HCT116 (cell line): Measurements from ENCODE around the gene CD82. TPM values are rescaled to one million over a fixed set of nuclear protein-coding genes. Genes with fewer than 3 reads are reported as not detected.

Source experiments
- ATAC-seq: fragments of 200-7000 bp; cut with Tn5 transposase; 2 replicates; pipeline ENCODE4 v1.9.1; 2020; ENCODE audit warnings: mild to moderate bottlenecking, moderate library complexity
- BruUV-seq: library from RNA; stranded (reverse); fragments of 400-500 nt; replicated peaks from 2 replicates; lab custom pipeline; 2021; lab: Mats Ljungman, UMichigan
- CTCF ChIA-PET: fragments of 300-600 bp; sonication (Branson Sonifier 250); formaldehyde crosslinking; loops from one replicate; lab custom pipeline; 2021; ENCODE audit warnings: antibody characterized with exemption; lab: Charles Lee
- POLR2A ChIA-PET: fragments of 300-600, 350-600 bp; sonication (Branson Sonifier 250); formaldehyde crosslinking; loops from one replicate; lab custom pipeline; 2021; ENCODE audit warnings: antibody characterized with exemption; lab: Charles Lee
- RAD21 ChIA-PET, 2 experiments: fragments of 300-600 bp; sonication (Branson Sonifier 250); formaldehyde crosslinking; loops; one replicate each; lab custom pipeline; 2023; ENCODE audit warnings: low total read pairs in 2 of 2; ENCODE audit not compliant: uncharacterized antibody in 2 of 2, unreplicated experiment in 2 of 2, low non-redundant PET in 1 of 2; lab: Charles Lee
- DNase-seq: peaks from one replicate; pipeline ENCODE4 v3.0.0-alpha.2; 2010; ENCODE audit warnings: low read depth, low spot score
- H2AFZ ChIP-seq: fragments of 200-600 bp; shearing (Covaris generic), sonication (generic); 2 replicates; pipeline ENCODE4 v1.6.1; 2017; ENCODE audit warnings: low read depth, mixed run types, mixed read lengths, antibody characterized with exemption, low read length; ENCODE audit not compliant: poor library complexity, severe bottlenecking
- H3K27ac ChIP-seq: 2 replicates; pipeline ENCODE4 v1.5.1; 2012; ENCODE audit warnings: low read depth, low read length
- H3K27me3 ChIP-seq: fragments of 200-600 bp; sonication (generic); 2 replicates; pipeline ENCODE4 v1.6.1; 2016; ENCODE audit warnings: mixed run types, low read length, mixed read lengths; ENCODE audit not compliant: insufficient read depth
- H3K36me3 ChIP-seq, 2 experiments: fragments of 200-500 bp in 1 of 2; fragments of 200-600 bp in 1 of 2; sonication (Bioruptor generic) in 1 of 2; sonication (generic) in 1 of 2; 2 replicates each; pipeline versions ENCODE4 v1.5.1 to v1.6.1; 2014 to 2016; ENCODE audit warnings: low read length in 2 of 2, inconsistent platforms in 1 of 2, mixed read lengths in 1 of 2, mixed run types in 1 of 2; ENCODE audit not compliant: insufficient read depth in 2 of 2, control insufficient read depth in 1 of 2
- H3K4me1 ChIP-seq, 2 experiments: fragments of 200-600 bp in 1 of 2; sonication (generic) in 1 of 2; 2 replicates each; pipeline versions ENCODE4 v1.5.1 to v1.6.1; 2012 to 2017; ENCODE audit warnings: low read length in 2 of 2, inconsistent platforms in 1 of 2, mild to moderate bottlenecking in 1 of 2, mixed read lengths in 1 of 2, mixed run types in 1 of 2, moderate library complexity in 1 of 2; ENCODE audit not compliant: insufficient read depth in 2 of 2, control insufficient read depth in 1 of 2
- H3K4me2 ChIP-seq: fragments of 200-600 bp; sonication (generic); 2 replicates; pipeline ENCODE4 v1.6.1; 2017; ENCODE audit warnings: mixed run types, low read length, mixed read lengths
- H3K4me3 ChIP-seq, 2 experiments: fragments of 200-600 bp in 1 of 2; sonication (generic) in 1 of 2; replicated peaks in 1 of 2; 2 replicates each; pipeline ENCODE4 v1.5.1; 2011 to 2016; ENCODE audit warnings: low read length in 2 of 2, control low read depth in 1 of 2, low read depth in 1 of 2, mild to moderate bottlenecking in 1 of 2, mixed read lengths in 1 of 2, mixed run types in 1 of 2
- H3K79me2 ChIP-seq: fragments of 200-600 bp; sonication (generic); 2 replicates; pipeline ENCODE4 v1.6.1; 2017; ENCODE audit warnings: mild to moderate bottlenecking, mixed run types, low read length, moderate library complexity, mixed read lengths; ENCODE audit not compliant: insufficient read depth
- H3K9ac ChIP-seq: fragments of 200-600 bp; sonication (generic); 2 replicates; pipeline ENCODE4 v1.6.1; 2016; ENCODE audit warnings: low read length, mixed read lengths
- H3K9me2 ChIP-seq: fragments of 200-600 bp; sonication (generic), shearing (Covaris generic); 2 replicates; pipeline ENCODE4 v1.6.1; 2017; ENCODE audit warnings: mixed run types, mild to moderate bottlenecking, moderate library complexity; ENCODE audit not compliant: insufficient read depth
- H3K9me3 ChIP-seq, 2 experiments: fragments of 200-500 bp in 1 of 2; fragments of 200-600 bp in 1 of 2; sonication (Bioruptor generic) in 1 of 2; sonication (generic) in 1 of 2; 2 replicates each; pipeline ENCODE4 v1.6.1; 2014 to 2017; ENCODE audit warnings: low read length in 2 of 2, mixed read lengths in 2 of 2, inconsistent platforms in 1 of 2, low read depth in 1 of 2, mild to moderate bottlenecking in 1 of 2, mixed run types in 1 of 2, moderate library complexity in 1 of 2; ENCODE audit not compliant: control insufficient read depth in 1 of 2, insufficient read depth in 1 of 2
- H4K20me1 ChIP-seq: fragments of 200-600 bp; sonication (generic), shearing (Covaris generic); 2 replicates; pipeline ENCODE4 v1.6.1; 2017; ENCODE audit warnings: mixed run types, mild to moderate bottlenecking, moderate library complexity; ENCODE audit not compliant: insufficient read depth
- CEBPB ChIP-seq: IDR thresholded peaks from 2 replicates; pipeline ENCODE4 v1.6.1; 2012; ENCODE audit warnings: low read depth
- POLR2A ChIP-seq: IDR thresholded peaks from 2 replicates; pipeline ENCODE4 v1.7.0; 2011; ENCODE audit warnings: borderline replicate concordance; ENCODE audit not compliant: insufficient read depth, insufficient read length; ENCODE audit errors: extremely low read depth
- POLR2AphosphoS5 ChIP-seq: IDR thresholded peaks from 2 replicates; pipeline ENCODE4 v1.6.1; 2011; ENCODE audit warnings: mild to moderate bottlenecking, low read depth, low read length, moderate library complexity
- RAD21 ChIP-seq: IDR thresholded peaks from 2 replicates; pipeline ENCODE4 v1.6.1; 2012; ENCODE audit warnings: low read depth, mild to moderate bottlenecking
- SIN3A ChIP-seq: IDR thresholded peaks from 2 replicates; pipeline ENCODE4 v1.6.1; 2012; ENCODE audit warnings: low read depth
- SRF ChIP-seq: IDR thresholded peaks from 2 replicates; pipeline ENCODE4 v1.6.1; 2012; ENCODE audit warnings: low read depth
- YY1 ChIP-seq: IDR thresholded peaks from 2 replicates; pipeline ENCODE4 v1.6.1; 2011; ENCODE audit warnings: low read length, low read depth, moderate library complexity, mild to moderate bottlenecking; ENCODE audit not compliant: insufficient replicate concordance; ENCODE audit errors: extremely low read depth
- ZFX ChIP-seq: fragments of 450-650 bp; IDR thresholded peaks from 2 replicates; pipeline ENCODE4 v1.6.1; 2017
- ZNF274 ChIP-seq: fragments of 200-500 bp; sonication (Bioruptor generic); IDR thresholded peaks from 2 replicates; pipeline ENCODE4 v1.6.1; 2014; ENCODE audit warnings: mild to moderate bottlenecking, low read depth, low read length, inconsistent platforms
- intact Hi-C: fragments of 100-400 bp; cut with micrococcal nuclease; formaldehyde crosslinking; loops from 2 replicates; pipeline ENCODE4 v1.10.0; 2022
- total RNA-seq: library from RNA; stranded (reverse); gene quantifications from one replicate; pipeline ENCODE4 v1.2.1, GENCODE V29; 2021; ENCODE audit not compliant: unreplicated experiment
- TF ChIP-seq, protein P1 (sequence below), 3 experiments: fragments of 200-600 bp in 1 of 3; sonication (generic) in 1 of 3; IDR thresholded peaks in 2 of 3; conservative IDR thresholded peaks in 1 of 3; 2 replicates each; pipeline ENCODE4 v1.5.1; 2012 to 2017; ENCODE audit warnings: low read depth in 2 of 3, low read length in 2 of 3, antibody characterized with exemption in 1 of 3, borderline replicate concordance in 1 of 3, control low read depth in 1 of 3, mild to moderate bottlenecking in 1 of 3, mixed read lengths in 1 of 3, mixed run types in 1 of 3, moderate library complexity in 1 of 3; ENCODE audit not compliant: insufficient read depth in 1 of 3

Gene CD82
- total RNA-seq, 1 experiment from 2014 or later: 16.7 TPM

DNA sequence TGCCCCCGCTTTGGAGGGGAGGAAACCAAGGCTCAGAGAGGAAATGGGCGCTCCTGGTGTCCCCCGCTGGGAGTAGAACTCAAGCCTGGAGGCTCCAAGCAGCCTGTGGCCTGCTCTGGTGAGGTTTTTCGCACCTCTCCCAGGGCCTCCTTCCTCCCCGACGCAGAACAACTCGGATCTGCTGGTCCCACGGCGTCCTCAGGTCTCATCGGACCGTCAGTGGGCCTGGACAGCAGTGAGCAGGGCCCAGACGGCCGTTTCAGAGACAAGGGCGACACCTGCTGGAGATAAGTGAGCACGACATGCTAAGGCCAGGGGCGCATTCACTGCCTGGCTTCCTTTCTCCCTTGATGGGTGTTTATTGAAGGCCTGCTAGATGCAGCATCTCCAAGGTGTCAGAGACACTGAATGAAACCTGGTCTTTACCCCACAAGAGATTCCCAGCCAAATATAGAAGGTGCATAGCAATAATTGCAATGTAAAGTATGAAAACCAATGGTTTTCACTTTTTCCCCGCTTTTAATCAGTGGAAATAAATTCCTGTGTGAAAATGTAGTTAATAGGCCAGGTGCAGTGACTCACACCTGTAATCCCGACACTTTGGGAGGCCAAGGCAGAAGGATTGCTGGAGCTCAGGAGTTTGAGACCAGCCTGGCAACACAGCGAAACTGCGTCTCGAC is 26.9 kb upstream of the CD82 start:
- ChIA-PET POLR2A (no interaction called here), CTCF (interaction anchor here (2.1 kb wide), 1 partner anchor 405 kb away, joined by 6 read pairs; no protein-coding TSS in a partner anchor), RAD21 (no interaction called here)
- H4K20me1 ChIP-seq: no peaks in the 10 kb centered on the region
- TF ChIP-seq, protein P1, sequence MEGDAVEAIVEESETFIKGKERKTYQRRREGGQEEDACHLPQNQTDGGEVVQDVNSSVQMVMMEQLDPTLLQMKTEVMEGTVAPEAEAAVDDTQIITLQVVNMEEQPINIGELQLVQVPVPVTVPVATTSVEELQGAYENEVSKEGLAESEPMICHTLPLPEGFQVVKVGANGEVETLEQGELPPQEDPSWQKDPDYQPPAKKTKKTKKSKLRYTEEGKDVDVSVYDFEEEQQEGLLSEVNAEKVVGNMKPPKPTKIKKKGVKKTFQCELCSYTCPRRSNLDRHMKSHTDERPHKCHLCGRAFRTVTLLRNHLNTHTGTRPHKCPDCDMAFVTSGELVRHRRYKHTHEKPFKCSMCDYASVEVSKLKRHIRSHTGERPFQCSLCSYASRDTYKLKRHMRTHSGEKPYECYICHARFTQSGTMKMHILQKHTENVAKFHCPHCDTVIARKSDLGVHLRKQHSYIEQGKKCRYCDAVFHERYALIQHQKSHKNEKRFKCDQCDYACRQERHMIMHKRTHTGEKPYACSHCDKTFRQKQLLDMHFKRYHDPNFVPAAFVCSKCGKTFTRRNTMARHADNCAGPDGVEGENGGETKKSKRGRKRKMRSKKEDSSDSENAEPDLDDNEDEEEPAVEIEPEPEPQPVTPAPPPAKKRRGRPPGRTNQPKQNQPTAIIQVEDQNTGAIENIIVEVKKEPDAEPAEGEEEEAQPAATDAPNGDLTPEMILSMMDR (IDR thresholded peaks at IDR 0.05 in 2 of 3, conservative IDR thresholded peaks at IDR 0.05 in 1 of 3; ENCODE audit: borderline replicate concordance in 1 of 3, insufficient read depth in 1 of 3, low read depth in 2 of 3, low read length in 2 of 3): peak; percentile 88 to 97 (median 93)
- TF ChIP-seq YY1: no peak
- TF ChIP-seq RAD21: peak; percentile 96
- no peak for TF ChIP-seq ZFX
- no peaks in the 10 kb centered on the region for H3K36me3 ChIP-seq
- H3K9ac ChIP-seq: no peak overlapping the region
- H3K79me2 ChIP-seq: no peaks in the 10 kb centered on the region
- intact Hi-C loops: loop anchor here (1.0 to 2.0 kb wide), 5 partner anchors 186 to 444 kb away; partner anchors contain the start of gene EXT2
- DNase-seq: peak; percentile 52
- BruUV-seq: no TSS peak
- no peaks in the 10 kb centered on the region for H3K9me2 ChIP-seq
- H3K9me3 ChIP-seq: no peaks in the 10 kb centered on the region
- no peaks in the 10 kb centered on the region for H3K27me3 ChIP-seq
- H3K4me1 ChIP-seq: no peaks in the 10 kb centered on the region; a peak in 1 of 4 replicates
- no peak overlapping the region for H3K27ac ChIP-seq
- peak overlapping the region; percentile 47 for H3K4me2 ChIP-seq
- no peak overlapping the region for H3K4me3 ChIP-seq
- peak; percentile 99 for ATAC-seq
- H2AFZ ChIP-seq: peak overlapping the region; percentile 66

DNA sequence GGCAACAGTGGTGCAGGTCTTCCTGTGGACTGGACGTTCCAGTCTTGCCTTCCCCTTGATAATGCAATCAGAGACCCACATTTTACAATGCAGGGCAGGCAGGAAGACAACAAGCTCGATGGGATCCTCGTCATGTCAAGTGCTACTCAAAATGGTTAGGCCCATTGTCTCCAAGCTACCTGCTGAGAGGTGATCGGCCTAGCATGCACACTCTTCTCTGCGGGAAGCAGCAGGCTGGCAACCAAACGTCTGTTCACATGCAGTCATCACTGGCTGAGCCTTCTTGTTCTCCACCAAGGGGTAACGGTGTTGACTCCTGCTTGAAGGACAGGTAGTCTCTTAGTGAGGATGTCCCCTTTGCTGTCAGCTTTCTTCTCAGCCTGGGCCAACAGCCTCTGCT is 25.5 kb upstream of the CD82 start:
- Histone ChIP-seq H3K36me3 (no peaks in the 10 kb centered on the region), H3K9me3 (no peaks in the 10 kb centered on the region), H3K4me1 (no peaks in the 10 kb centered on the region; a peak in 1 of 4 replicates), H3K79me2 (no peaks in the 10 kb centered on the region), H3K9ac (no peak overlapping the region), H3K4me2 (no peak overlapping the region), H3K4me3 (no peak overlapping the region), H3K27ac (no peak overlapping the region), H2AFZ (no peak overlapping the region), H3K27me3 (no peaks in the 10 kb centered on the region), H4K20me1 (no peaks in the 10 kb centered on the region), H3K9me2 (no peaks in the 10 kb centered on the region)
- ChIA-PET CTCF (interaction anchor here (1.6 kb wide), 1 partner anchor 254 kb away, joined by 6 read pairs; no protein-coding TSS in a partner anchor), POLR2A (no interaction called here), RAD21 (no interaction called here)
- TF ChIP-seq, protein P1 (IDR thresholded peaks at IDR 0.05 in 2 of 3, conservative IDR thresholded peaks at IDR 0.05 in 1 of 3; ENCODE audit: borderline replicate concordance in 1 of 3, insufficient read depth in 1 of 3, low read depth in 2 of 3, low read length in 2 of 3): no peak
- TF ChIP-seq ZNF274 (no peak), YY1 (no peak), CEBPB (no peak), RAD21 (no peak), SRF (no peak), SIN3A (no peak), POLR2A (no peak), POLR2AphosphoS5 (no peak)
- DNase-seq (no peak), ATAC-seq (no peak)
- intact Hi-C loops: loop anchor here (2.0 kb wide), 2 partner anchors 187 to 445 kb away; partner anchors contain the start of gene EXT2
- no TSS peak for BruUV-seq
